NB4 (cell line): Measurements from ENCODE around the gene WDTC1.

ENCODE experiments used
- POLR2A ChIP-seq: IDR thresholded peaks from 2 replicates; pipeline ENCODE4 v1.6.1; 2011; ENCODE audit warnings: mild to moderate bottlenecking; ENCODE audit not compliant: insufficient read length; ENCODE audit errors: extremely low read depth
- TF ChIP-seq, protein P1 (sequence below): IDR thresholded peaks from one replicate; pipeline ENCODE4 v1.5.1; 2012; ENCODE audit warnings: low read depth, low read length
- TF ChIP-seq, protein P2 (sequence below): IDR thresholded peaks from 2 replicates; pipeline ENCODE4 v1.6.1; 2011; ENCODE audit warnings: low read depth, low read length

DNA sequence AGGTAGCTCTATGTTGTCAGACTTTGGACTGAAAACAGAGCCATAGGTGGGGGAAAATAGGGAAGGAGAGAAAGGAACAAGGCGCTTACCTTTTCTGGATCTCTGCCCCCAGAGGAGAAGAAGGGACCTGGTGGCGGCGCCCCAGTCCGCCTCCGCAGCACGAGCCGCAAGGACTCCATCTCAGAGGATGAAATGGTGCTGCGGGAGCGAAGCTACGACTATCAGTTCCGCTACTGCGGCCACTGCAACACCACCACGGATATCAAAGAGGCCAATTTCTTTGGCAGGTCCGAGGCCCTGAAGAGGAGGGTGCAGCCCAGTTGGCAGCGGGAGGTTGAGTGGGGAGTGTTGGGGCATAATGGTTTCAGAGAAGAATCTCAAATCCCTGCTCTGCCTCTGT, 69.1 kb downstream of the WDTC1 start:
- TF ChIP-seq, protein P1, sequence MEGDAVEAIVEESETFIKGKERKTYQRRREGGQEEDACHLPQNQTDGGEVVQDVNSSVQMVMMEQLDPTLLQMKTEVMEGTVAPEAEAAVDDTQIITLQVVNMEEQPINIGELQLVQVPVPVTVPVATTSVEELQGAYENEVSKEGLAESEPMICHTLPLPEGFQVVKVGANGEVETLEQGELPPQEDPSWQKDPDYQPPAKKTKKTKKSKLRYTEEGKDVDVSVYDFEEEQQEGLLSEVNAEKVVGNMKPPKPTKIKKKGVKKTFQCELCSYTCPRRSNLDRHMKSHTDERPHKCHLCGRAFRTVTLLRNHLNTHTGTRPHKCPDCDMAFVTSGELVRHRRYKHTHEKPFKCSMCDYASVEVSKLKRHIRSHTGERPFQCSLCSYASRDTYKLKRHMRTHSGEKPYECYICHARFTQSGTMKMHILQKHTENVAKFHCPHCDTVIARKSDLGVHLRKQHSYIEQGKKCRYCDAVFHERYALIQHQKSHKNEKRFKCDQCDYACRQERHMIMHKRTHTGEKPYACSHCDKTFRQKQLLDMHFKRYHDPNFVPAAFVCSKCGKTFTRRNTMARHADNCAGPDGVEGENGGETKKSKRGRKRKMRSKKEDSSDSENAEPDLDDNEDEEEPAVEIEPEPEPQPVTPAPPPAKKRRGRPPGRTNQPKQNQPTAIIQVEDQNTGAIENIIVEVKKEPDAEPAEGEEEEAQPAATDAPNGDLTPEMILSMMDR: no peak
- TF ChIP-seq POLR2A: no peak
- TF ChIP-seq, protein P2, sequence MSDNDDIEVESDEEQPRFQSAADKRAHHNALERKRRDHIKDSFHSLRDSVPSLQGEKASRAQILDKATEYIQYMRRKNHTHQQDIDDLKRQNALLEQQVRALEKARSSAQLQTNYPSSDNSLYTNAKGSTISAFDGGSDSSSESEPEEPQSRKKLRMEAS: no peak
